ENCODE measurements around the gene RBCK1.

DNA sequence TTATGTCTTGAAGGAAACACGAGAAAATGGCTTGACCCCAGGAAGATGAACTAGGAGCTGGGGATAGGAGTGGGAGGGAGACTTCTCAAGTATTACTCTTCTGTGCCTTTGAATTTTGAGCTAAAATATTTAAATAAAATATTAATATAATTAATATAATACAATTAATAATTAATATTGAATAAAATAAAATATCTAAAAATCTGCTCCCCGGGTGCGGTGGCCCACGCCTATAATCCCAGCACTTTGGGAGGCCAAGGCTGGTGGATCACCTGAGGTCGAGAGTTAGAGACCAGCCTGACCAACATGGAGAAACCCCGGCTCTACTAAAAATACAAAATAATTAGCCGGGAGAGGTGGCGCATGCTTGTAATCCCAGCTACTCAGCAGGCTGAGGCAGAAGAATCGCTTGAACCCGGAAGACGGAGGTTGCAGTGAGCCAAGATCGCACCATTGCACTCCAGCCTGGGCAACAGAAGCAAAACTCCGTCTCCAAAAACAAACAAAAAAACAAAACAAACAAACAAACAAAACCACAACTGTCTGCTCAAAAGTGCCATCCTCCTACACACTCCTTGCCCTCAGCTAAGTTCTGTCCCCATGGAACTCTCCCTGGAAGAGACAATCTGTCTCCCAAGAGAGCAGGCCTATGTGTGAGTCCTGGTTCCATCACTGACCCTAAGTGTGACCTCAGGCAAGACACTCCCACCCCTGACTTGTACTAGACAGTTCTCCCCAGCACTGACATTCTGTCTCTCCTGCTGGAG lies 41.2 kb upstream of the RBCK1 start:
- TF ChIP-seq EZH2 (IDR thresholded peaks at IDR 0.05; ENCODE audit: borderline replicate concordance, low read length), result no peak
- TF ChIP-seq, protein P1, sequence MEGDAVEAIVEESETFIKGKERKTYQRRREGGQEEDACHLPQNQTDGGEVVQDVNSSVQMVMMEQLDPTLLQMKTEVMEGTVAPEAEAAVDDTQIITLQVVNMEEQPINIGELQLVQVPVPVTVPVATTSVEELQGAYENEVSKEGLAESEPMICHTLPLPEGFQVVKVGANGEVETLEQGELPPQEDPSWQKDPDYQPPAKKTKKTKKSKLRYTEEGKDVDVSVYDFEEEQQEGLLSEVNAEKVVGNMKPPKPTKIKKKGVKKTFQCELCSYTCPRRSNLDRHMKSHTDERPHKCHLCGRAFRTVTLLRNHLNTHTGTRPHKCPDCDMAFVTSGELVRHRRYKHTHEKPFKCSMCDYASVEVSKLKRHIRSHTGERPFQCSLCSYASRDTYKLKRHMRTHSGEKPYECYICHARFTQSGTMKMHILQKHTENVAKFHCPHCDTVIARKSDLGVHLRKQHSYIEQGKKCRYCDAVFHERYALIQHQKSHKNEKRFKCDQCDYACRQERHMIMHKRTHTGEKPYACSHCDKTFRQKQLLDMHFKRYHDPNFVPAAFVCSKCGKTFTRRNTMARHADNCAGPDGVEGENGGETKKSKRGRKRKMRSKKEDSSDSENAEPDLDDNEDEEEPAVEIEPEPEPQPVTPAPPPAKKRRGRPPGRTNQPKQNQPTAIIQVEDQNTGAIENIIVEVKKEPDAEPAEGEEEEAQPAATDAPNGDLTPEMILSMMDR (IDR thresholded peaks at IDR 0.05; ENCODE audit: low read length), result no peak
